ENCODE results near the gene CENPW.

CENPW gene

GRCh38 chr6:126385536-126385935, 45.6 kb downstream of the CENPW start:
- peaks cover 19 to 22% of the 10 kb centered on the region in 2 donors for H3K9me3 Mint-ChIP-seq
- no peaks in the 10 kb centered on the region for H3K36me3 Mint-ChIP-seq
- H3K27ac Mint-ChIP-seq = no peak overlapping the region
- no peaks in the 10 kb centered on the region for H3K27me3 Mint-ChIP-seq
- no peaks in the 10 kb centered on the region for H3K4me1 Mint-ChIP-seq
- H3K4me3 Mint-ChIP-seq = no peak overlapping the region
- DNase-seq = no peak
- no peak for ATAC-seq (replicated peaks)

- no peaks in the 10 kb centered on the region for H3K36me3 Mint-ChIP-seq
- peaks cover 9 to 14% of the 10 kb centered on the region in 2 donors for H3K9me3 Mint-ChIP-seq
- no peak overlapping the region for H3K27ac Mint-ChIP-seq
- DNase-seq = no peak
- no peaks in the 10 kb centered on the region for H3K4me1 Mint-ChIP-seq
- H3K4me3 Mint-ChIP-seq = no peak overlapping the region
- ATAC-seq (replicated peaks) = no peak
- H3K27me3 Mint-ChIP-seq = no peaks in the 10 kb centered on the region
Measured at GRCh38 chr6:126388104-126388598, 48.2 kb downstream of the CENPW start.

GRCh38 chr6:126396131-126396530, 56.2 kb downstream of the CENPW start:
- H3K4me1 Mint-ChIP-seq = no peaks in the 10 kb centered on the region
- ATAC-seq (replicated peaks) (no peak), DNase-seq (no peak)
- H3K36me3 Mint-ChIP-seq = no peaks in the 10 kb centered on the region
- H3K4me3 Mint-ChIP-seq = no peak overlapping the region
- peaks cover 0 to 1% of the 10 kb centered on the region in 2 donors for H3K9me3 Mint-ChIP-seq
- H3K27me3 Mint-ChIP-seq = no peaks in the 10 kb centered on the region
- no peak overlapping the region for H3K27ac Mint-ChIP-seq

Data from stimulated activated naive B cell treated with anti-CD40 and anti-IgM and Interleukin-4, amounts not matched to agents 10 μg/mL and 1 μg/mL and 100 μg/mL, for 72 hours (primary cell).